NCI-H2171 treated with DMSO at 0.1 percent for 48 hours (cell line): ENCODE data around the gene EGR1.
"Not testable (repeated sequence)": the region's sequence is repeated elsewhere in the genome, so short reads cannot be mapped to it uniquely, and the experiment has no call there.

Experiments used
- DNase-seq: peaks from one replicate; lab custom pipeline; 2025; lab: John Stamatoyannopoulos, UW

The EGR1 gene

DNA sequence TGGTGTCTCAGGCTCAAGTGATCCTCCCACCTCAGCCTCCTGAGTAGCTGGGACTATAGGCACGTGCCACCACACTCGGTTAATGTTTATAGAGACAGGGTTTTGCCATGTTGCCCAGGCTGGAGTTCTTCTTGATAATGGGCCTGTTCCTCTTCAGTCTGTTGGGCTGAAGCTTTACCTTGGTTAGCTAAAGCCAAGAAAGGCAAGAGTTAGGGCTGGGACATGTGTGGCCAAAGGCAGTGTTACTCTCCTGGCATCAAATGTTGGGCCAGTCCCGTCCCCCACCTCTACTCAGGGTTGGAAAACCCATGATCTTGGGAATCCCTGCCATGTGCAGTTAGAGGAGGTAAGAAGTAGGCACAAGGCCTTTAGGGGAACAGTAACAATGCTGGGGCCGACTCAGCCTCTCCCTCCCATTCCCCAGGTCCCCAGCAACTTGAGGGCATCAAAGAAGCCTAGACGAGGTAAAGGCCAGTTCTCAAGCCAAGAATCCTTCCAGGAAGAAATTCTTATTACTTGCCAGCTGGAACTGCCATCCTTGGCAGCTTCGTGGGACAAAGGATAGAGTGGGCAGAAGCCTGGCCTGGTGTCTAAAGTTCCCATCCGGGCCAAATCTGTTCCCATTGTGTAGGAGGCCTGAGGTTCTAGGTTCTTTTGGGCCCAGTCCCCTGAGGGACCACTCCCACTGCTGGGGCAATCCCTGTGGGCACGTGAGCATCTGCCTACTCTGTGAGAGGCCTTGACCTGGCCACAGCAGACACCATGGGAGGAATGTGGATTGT lies 4.5 kb downstream of the EGR1 start:
- no peak for DNase-seq

DNA sequence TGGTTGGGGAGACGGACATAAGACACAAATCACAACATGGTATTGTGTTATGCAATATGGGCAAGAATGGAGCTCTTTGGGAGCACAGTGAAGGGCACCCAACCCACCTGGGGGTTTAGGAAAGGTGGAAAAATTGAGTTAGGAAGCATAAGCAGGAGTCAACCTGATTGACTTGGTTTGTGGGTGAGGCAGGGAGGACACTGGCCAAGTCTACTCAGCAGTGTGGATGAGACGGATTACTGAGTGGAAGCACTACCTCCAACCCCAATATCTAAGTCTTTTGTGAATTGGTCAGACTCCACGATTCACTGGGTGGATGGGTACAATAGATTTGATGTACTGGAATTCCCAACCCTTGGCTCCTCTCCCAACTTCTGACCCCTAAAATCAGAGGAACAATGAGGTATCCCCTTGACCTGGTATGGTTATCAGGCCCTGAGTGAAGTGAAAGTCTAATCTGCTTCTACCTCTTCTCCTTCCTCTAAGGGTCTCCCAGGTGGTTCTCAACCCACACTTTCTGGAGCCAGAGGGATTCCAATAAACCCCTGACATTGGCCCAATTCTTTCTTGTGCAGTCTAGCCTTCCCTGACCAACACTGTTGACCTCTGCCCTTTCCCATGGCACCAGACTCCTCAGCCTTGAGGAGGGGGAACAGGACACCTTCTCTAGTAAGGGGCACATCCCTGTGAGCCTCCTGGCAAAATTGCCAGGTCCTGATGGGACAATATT lies 5.2 kb downstream of the EGR1 start:
- DNase-seq: no peak

DNA sequence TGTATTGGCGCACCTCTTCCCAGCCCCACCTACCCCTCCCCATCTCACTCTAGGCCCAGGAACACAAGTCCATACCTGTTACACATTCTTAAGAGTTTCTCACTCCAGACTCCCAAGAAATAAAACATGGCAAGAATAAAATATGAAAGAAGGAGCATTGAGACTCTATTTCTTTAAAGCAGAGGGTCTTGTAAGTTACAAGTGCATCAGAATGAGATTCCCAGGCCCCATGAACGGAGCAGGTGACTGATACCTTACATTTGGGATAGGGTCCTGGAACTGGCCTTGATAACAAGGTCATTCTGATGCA lies 5.7 kb downstream of the EGR1 start:
- DNase-seq: no peak

DNA sequence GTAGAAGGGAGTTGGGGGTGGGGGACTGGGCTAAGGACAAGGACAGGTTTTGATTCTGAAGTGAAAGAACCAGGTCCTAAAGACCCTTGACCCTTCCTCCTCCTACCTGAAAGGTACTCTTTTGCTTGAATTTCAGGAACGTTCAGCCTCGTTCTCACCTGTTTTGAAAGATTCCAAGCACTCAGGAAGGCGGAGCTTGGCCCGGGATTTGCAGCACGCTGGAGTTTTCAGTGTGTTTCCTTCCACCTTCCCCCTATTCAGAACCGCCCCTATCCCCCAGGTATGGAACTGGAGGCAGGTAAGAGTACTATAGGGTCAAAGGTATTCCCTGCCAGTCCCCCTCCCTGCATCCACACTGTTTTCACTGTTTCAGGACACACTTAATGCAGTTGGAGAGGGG lies 7.1 kb downstream of the EGR1 start:
- no peak for DNase-seq

DNA sequence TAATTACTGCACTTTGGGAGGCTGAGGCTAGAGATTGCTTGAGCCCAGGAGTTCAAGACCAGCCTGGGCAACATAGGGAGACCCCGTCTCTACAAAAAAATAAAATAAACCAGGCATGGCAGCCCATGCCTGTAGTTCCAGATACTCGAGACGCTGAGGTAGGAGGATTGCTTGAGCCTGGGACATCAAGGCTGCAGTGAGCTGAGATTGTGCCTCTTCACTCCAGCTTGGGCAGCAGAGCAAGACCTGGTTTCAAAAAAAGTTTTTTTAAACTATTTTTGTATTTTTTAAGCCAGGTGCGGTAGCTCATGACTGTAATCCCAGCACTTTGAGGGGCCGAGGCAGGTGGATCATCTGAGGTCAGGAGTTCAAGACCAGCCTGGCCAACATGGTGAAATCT lies 7.9 kb downstream of the EGR1 start:
- DNase-seq: not testable (repeated sequence)

DNA sequence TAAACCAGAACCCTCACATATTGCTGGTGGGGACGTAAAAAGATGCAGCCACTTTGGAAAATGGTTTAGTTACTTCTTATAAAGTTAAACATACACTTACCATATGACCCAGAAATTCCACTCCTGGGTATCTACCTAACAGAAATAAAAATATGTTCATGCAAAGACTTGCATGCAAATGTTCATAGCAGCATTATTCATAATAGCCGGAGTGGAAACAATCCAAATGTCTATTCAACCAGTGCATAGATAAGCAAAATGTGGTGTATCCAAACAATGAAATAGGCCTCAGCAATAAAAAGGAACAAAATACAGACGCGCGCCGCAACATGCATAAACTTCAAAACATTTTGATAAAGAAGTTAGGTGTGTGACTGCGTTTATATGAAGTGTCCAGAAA lies 11.6 kb downstream of the EGR1 start:
- no peak for DNase-seq

DNA sequence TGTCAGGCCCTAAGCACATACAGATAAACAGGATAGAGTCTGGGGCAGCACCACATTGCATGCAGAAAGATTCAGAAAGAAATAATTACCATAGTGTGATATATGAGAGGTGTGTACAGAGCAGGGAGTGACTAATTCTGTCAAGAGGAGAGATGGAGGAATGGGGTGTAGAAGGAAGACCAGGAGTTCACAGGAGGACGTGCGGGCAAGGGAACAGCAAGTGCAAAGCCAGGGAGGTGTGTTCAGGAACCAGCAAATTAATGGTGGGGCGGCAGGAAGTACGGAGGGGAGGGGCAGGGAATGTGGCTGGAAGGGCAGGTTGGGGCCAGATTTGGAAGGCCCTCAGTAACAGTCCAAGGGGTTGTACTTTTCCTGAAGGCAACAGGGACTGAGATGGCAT lies 17.4 kb downstream of the EGR1 start:
- DNase-seq: no peak

DNA sequence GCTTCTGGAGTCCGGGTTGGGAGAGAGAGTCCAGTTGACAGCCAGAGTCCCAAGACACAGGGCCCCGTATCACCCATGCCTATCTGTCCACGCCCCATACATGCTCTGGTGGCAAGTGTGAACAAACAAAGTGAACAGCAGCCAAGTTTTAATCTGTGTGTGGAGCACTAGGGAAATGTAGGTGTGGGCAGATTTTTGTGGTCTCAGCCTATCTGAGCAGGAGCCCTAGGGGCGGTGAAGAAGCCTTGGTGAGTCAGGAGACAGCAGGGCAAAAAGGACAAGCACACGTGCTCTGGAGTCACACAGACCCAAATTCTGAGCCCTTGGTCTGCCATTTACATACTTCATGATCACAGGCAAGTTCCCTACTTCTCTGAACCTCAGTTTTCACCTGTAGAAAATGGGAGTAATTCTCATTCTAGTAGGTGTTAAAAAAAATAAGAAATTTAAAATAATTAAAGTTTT lies 23.2 kb downstream of the EGR1 start:
- no peak for DNase-seq

DNA sequence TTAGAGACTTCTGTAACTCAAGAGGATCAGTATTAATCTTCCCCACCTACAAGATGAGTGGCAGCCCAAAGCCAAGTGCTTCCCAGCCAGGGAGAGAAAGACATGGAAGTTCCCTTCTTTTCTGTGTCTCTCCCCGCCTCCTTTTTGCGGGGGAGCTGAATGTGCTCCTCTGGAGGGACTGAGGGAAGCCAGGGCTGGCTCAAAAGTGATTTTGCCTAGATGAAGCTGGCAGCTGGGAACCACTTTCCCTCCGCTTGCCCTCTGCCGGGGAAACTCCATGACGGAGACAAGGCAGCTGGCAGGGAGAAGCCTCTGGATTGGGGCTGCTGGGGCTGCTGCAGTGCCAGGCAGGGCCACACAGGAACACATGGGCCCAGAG lies 24.4 kb downstream of the EGR1 start:
- DNase-seq: no peak

DNA sequence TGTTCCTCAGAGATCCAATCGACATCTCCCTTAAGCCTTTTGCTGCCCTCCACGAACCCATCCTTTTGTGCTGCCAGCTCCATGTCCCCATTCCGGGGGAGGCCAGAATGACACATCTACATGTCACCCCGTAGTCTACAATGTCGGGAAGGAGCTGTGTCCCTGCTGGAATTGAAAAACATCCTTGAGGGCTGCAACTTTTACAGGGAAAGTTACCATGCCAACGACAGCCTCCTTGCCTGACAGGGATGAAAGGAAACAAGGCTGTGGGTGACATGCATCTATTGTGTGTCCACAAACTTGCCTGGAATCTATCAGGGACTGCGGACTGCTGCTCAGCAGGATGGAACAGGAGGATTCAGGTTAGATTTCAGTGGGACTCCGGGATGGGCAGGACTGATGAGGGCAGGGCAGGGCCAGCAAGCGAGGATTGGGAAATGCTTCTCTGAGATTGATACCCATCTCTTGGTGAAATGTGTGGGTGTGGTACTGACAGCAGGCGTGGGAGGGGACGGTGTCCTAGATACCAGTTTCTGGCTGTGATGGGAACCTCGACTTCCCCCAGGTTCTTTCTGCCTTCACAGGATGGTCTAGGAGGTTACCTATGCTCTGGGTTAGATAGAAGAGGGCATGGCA lies 25.5 kb downstream of the EGR1 start:
- DNase-seq: no peak

DNA sequence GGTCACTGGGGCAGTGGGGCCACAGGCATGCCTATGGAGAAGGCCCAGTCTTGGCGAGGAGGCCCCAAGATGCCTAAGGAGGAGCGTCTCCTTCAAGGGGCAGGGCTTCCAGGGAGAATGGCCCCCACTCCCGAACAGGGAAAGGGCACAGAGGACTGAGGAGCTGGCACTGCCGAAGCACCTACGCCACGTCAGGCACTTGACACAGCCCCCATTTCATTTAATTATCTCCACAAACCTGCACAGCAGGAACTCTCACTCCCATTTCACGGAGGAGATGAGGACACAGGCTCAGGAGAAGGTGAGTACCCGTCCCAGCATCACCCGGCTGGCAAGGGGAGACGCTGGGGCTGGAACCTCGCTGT lies 26.0 kb downstream of the EGR1 start:
- DNase-seq: no peak

DNA sequence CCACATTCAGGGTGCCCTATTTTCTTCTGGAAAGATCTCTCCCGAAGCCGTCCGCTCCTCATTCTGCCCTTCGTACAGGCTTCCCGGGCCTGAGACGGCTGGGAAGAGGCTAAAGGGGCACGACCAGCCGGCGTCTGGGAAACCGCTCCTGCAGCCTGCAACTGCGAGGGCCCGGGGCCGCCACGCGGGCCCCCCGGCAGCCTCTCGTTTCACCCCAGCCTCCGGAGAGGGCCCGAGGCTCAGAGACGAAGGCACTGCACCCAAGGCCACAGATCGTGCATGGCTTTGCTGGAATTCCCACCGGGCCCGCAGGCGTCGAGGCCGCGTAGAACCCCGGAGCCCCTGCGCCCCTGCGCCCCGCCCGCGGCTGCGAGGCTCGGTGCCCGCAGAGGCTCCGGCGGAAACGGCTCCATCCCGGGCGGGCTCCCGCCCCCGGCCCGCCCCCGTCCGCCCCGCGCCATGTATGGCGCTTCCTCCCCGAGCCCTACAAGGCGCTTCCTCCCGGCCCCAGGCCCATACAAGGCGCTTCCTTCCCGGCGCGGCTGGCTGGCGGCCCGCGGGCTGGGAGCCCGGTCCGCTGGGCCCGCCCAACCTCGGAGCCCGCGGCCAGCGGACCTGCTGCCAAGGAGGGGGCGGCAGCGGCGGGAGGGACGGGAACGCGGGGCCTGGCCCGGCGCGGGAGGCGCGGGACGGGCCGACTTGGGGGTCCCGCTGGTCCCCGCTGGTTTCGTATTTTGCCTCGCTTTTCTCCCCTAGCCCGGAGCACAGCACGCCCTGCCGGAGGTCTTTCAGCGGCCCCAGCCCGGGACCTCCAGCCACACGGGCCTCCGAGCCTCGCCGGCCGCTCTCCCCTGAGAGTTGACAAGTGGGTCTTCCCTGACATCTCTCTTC lies 26.6 kb downstream of the EGR1 start:
- DNase-seq: peak; percentile 51

DNA sequence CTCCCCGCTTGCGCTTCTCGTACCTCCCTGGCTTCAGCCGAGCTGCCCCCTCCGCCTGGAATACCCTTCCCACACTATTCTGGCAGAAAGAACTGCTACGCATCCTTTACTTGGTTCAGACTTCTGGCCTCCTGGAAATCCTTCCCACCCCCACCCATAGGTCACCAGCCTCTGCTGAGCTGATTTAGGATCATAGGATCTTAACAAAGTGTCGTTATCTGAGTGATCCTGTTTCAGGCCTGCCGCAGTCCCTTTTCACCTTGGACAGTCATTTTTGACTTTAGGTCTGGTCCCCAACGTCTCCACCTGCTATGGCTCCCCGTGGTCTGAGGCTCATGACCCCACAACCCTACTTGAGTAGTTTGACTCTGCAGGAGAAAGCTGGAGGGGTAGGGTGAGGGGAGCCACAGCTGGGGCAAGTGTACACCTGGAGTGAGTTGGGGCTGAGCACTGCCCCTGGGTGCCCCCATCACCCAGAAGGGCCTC lies 27.3 kb downstream of the EGR1 start:
- DNase-seq: no peak

DNA sequence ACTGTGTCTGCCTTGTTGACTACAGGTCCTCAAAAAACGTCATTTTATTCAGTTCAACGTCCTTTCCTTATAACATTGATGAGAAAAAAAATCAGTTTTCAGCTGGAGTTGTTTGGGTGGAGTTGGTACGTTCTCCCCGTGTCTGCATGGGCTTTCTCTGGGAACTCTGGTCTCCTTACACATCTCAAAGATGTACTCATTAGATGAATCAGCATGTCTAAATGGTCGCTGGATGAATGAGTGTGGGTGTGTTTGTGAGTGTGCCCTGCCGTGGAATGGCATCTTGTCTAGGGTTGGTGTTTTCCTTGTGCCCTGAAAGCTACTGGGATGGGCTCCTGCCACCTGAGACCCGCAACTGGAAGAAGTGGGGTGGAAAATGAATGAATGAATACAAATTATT lies 30.1 kb downstream of the EGR1 start:
- no peak for DNase-seq

DNA sequence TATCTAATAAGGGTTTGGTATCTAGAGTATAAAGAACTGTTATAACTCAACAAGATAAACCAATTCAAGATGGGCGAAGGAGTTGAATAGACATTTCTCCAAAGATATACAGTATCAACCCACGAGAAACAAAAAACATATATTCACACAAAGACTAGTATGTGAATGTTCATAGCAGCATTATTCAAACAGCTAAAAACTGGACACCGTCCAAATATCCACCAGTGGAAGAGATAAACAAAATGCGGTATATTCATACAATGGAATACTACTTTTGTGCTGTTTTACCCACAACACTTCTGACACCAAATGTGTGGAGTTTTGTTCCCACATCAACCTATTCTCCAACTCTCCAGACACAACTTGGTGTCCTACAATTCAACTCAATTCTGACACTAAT lies 33.1 kb downstream of the EGR1 start:
- DNase-seq: no peak

DNA sequence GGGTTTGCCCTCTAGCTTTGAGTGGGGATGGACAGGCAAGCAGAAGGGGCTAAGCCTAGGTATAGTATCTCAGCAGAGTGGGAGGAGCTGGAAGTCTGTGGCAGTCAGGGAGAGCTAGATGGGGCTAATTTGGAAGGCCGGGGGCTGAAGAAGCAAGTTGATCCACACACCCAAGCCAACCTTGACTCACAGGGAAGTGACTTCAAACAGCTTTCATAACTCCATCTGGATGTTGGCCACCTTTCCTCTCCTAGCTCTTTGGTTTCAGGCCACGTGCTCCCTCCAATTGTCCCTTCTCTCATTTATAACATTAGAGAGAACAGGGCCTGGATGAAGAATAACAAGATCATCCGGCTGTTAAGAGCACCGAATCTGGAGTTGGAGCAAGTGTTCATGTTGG lies 36.8 kb downstream of the EGR1 start:
- DNase-seq: no peak

DNA sequence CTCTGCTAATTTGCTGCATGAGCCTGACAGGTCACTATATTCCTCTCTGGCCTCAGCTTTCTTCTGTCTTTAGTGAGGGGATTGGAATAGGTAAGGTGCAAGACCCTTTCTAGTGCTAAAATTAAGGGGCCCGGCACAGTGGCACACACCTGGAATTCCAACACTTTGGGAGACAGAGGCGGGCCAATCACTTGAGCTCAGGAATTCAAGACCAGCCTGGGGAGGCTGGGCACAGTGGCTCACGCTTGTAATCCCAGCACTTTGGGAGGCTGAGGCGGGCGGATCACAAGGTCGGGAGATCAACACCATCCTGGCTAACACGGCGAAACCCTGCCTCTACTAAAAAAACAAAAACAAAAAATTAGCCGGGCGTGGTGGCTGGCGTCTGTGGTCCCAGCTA lies 37.2 kb downstream of the EGR1 start:
- DNase-seq: no peak

DNA sequence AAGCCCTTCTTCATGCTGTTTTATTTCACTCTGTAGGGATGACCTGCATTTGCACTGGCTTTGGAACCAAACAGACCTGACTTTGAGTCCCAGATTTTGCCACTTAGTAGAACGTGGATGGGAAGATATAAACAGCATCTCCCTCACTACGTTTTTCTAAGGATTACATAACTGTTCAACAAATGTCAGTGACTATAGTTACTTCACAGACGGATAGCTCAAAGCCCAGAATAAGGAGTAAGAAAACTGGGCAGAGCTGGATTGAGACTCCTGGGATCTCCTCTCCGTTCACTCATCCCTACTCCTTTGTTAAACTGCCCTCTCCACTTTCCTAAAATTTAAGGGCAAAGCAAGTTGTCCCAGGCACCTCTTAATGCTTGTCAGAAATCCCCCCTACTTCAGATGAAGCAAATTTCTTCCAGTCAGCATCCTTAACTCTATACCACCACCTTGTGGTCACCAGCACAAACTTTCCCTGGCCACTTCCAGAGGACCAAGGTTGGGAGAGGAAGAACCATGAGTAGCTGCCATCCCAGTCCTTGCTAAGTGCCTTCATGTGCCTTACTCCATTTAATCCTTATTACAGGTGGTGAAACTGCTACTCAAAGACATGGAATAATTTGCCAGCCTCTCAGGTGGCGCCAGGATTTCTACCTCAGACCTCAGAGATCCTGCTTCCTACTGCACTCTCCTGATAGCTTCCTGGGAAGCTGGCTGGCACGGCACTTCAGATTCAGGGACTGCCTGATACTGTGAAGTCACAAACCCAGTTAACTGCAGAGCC lies 38.4 kb downstream of the EGR1 start:
- DNase-seq: peak; percentile 59

DNA sequence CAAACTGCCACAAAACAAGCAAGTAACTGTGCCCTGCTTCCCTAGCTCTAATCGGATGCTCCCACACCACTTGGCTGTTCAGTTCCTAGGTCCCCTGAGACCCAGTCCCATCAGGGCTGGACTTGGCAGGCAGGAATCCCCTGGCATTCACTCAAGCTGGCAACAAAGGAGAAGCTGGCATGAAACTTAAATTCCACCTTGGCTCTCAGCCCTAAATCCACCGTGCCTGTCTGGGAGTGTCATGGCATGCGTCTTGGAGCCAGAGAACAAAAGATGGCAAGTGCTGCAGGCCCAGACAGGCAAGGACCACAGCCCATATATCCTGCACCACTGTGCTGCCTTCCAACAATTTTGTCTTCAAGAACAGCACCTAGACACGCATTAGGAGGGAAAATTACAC lies 39.5 kb downstream of the EGR1 start:
- peak; percentile 84 for DNase-seq

DNA sequence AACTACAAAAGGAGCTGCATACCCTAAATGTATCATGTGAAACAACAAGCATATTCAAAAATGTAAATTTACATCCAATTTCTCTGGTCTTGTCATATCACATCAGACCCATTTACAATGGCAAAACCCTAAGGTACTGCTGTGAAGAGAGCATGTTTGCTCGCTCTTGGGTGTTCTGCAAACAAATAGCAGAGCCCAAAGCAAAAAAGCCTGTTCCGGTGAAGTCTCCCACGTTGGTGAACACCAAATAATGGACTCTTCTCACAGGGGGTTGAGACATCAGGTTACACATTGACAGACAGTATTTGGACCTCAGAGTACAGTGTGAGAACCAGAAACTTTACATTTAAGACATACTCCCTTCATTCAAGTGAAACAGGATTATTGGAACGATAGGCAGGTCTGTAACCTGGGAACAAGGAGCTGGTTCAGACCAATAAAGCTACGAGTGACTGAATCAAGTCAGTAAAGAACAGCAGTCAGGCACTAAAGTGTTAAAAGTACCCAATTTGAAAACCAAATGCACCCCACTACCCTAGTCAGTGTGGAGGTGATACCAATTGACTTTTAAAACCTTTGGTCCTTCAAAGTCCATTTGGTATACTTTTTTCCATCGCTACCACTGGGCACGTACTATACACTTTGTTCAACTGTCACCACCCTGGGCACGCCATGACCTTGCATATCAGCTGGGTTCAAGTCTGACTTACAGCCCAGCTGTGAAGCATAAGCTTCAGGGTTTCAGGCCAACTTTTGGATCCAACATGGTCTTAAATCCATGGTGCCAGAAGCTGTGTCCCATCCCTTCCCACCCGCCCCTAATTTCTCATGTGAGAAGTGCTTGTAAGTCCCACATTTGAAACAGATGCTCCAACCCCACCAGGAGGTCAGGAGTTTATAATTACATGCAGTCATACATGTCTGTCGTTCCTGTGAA lies 41.4 kb downstream of the EGR1 start:
- no peak for DNase-seq
